Measurements from ENCODE around the gene DCUN1D2. TPM values are rescaled to one million over a fixed set of nuclear protein-coding genes. Genes with fewer than 3 reads are reported as not detected.

Gene DCUN1D2
- total RNA-seq, 1 donor from 2014 or later: 29.9 TPM

- Mint-ChIP-seq H3K27me3 (no peaks in the 10 kb centered on the region), H3K36me3 (ENCODE audit: low read depth) (no peaks in the 10 kb centered on the region), H3K4me3 (no peak overlapping the region), H3K4me1 (no peaks in the 10 kb centered on the region), H3K27ac (no peak overlapping the region), H3K9me3 (no peaks in the 10 kb centered on the region)
- no peak for DNase-seq
- intact Hi-C loops (cut with micrococcal nuclease): no loop called here
Observed at GRCh38 chr13:113430378-113431110, 60.0 kb downstream of the DCUN1D2 start.

GRCh38 chr13:113429608-113429985 is 60.9 kb downstream of the DCUN1D2 start:
- H3K27ac Mint-ChIP-seq: no peak overlapping the region
- intact Hi-C loops (cut with micrococcal nuclease): no loop called here
- no peaks in the 10 kb centered on the region for H3K4me1 Mint-ChIP-seq
- no peak overlapping the region for H3K4me3 Mint-ChIP-seq
- H3K27me3 Mint-ChIP-seq: no peaks in the 10 kb centered on the region
- H3K9me3 Mint-ChIP-seq: no peaks in the 10 kb centered on the region
- no peaks in the 10 kb centered on the region for H3K36me3 Mint-ChIP-seq (ENCODE audit: low read depth)
- no peak for DNase-seq

- H3K4me3 Mint-ChIP-seq: no peak overlapping the region
- no peak overlapping the region for H3K27ac Mint-ChIP-seq
- intact Hi-C loops (cut with micrococcal nuclease): no loop called here
- no peak for DNase-seq
- no peaks in the 10 kb centered on the region for H3K36me3 Mint-ChIP-seq (ENCODE audit: low read depth)
- no peaks in the 10 kb centered on the region for H3K4me1 Mint-ChIP-seq
- no peaks in the 10 kb centered on the region for H3K9me3 Mint-ChIP-seq
- no peaks in the 10 kb centered on the region for H3K27me3 Mint-ChIP-seq
Observed at GRCh38 chr13:113428871-113429607, 61.5 kb downstream of the DCUN1D2 start.

- no peak for DNase-seq
- intact Hi-C loops (cut with micrococcal nuclease): no loop called here
- Mint-ChIP-seq H3K27me3 (no peaks in the 10 kb centered on the region), H3K9me3 (no peaks in the 10 kb centered on the region), H3K27ac (no peak overlapping the region), H3K4me3 (no peak overlapping the region), H3K4me1 (no peaks in the 10 kb centered on the region), H3K36me3 (ENCODE audit: low read depth) (no peaks in the 10 kb centered on the region)
Observed at GRCh38 chr13:113428469-113428865, 62.0 kb downstream of the DCUN1D2 start.

- H3K36me3 Mint-ChIP-seq (ENCODE audit: low read depth): no peaks in the 10 kb centered on the region
- no peaks in the 10 kb centered on the region for H3K9me3 Mint-ChIP-seq
- H3K27me3 Mint-ChIP-seq: no peaks in the 10 kb centered on the region
- H3K27ac Mint-ChIP-seq: no peak overlapping the region
- no peak for DNase-seq
- no peak overlapping the region for H3K4me3 Mint-ChIP-seq
- intact Hi-C loops (cut with micrococcal nuclease): no loop called here
- no peaks in the 10 kb centered on the region for H3K4me1 Mint-ChIP-seq
Observed at GRCh38 chr13:113427562-113428468, 62.7 kb downstream of the DCUN1D2 start.

- Mint-ChIP-seq H3K36me3 (ENCODE audit: low read depth) (no peaks in the 10 kb centered on the region), H3K4me3 (no peak overlapping the region), H3K27ac (no peak overlapping the region), H3K27me3 (no peaks in the 10 kb centered on the region), H3K4me1 (no peaks in the 10 kb centered on the region), H3K9me3 (no peaks in the 10 kb centered on the region)
- no peak for DNase-seq
- intact Hi-C loops (cut with micrococcal nuclease): no loop called here
Observed at GRCh38 chr13:113426591-113426986, 63.9 kb downstream of the DCUN1D2 start.

GRCh38 chr13:113425941-113426590 is 64.4 kb downstream of the DCUN1D2 start:
- Mint-ChIP-seq H3K4me3 (no peak overlapping the region), H3K4me1 (no peaks in the 10 kb centered on the region), H3K9me3 (no peaks in the 10 kb centered on the region), H3K36me3 (ENCODE audit: low read depth) (no peaks in the 10 kb centered on the region), H3K27me3 (no peaks in the 10 kb centered on the region), H3K27ac (no peak overlapping the region)
- no peak for DNase-seq
- intact Hi-C loops (cut with micrococcal nuclease): no loop called here

- intact Hi-C loops (cut with micrococcal nuclease): no loop called here
- H3K4me3 Mint-ChIP-seq: no peak overlapping the region
Observed at GRCh38 chr13:113423520-113424163, 66.9 kb downstream of the DCUN1D2 start.

GRCh38 chr13:113422807-113423519 is 67.5 kb downstream of the DCUN1D2 start:
- Mint-ChIP-seq H3K9me3 (no peaks in the 10 kb centered on the region), H3K4me1 (no peaks in the 10 kb centered on the region)
- intact Hi-C loops (cut with micrococcal nuclease): no loop called here

More at GRCh38 chr13:113423520-113424163, 66.9 kb downstream of the DCUN1D2 start:
- no peak for DNase-seq
- Mint-ChIP-seq H3K27ac (no peak overlapping the region), H3K36me3 (ENCODE audit: low read depth) (no peaks in the 10 kb centered on the region), H3K9me3 (no peaks in the 10 kb centered on the region), H3K27me3 (no peaks in the 10 kb centered on the region), H3K4me1 (no peaks in the 10 kb centered on the region)

GRCh38 chr13:113421673-113422270 is 68.7 kb downstream of the DCUN1D2 start:
- Mint-ChIP-seq H3K27me3 (no peaks in the 10 kb centered on the region), H3K36me3 (ENCODE audit: low read depth) (no peaks in the 10 kb centered on the region), H3K9me3 (no peaks in the 10 kb centered on the region), H3K4me3 (no peak overlapping the region), H3K4me1 (no peaks in the 10 kb centered on the region), H3K27ac (no peak overlapping the region)
- intact Hi-C loops (cut with micrococcal nuclease): no loop called here
- DNase-seq: no peak

More at GRCh38 chr13:113422807-113423519, 67.5 kb downstream of the DCUN1D2 start:
- no peak for DNase-seq
- no peak overlapping the region for H3K4me3 Mint-ChIP-seq
- H3K36me3 Mint-ChIP-seq (ENCODE audit: low read depth): no peaks in the 10 kb centered on the region
- H3K27me3 Mint-ChIP-seq: no peaks in the 10 kb centered on the region
- no peak overlapping the region for H3K27ac Mint-ChIP-seq

- intact Hi-C loops (cut with micrococcal nuclease): no loop called here
- Mint-ChIP-seq H3K9me3 (no peaks in the 10 kb centered on the region), H3K4me1 (no peaks in the 10 kb centered on the region), H3K27ac (no peak overlapping the region), H3K4me3 (no peak overlapping the region), H3K36me3 (ENCODE audit: low read depth) (no peaks in the 10 kb centered on the region), H3K27me3 (no peaks in the 10 kb centered on the region)
- DNase-seq: no peak
Observed at GRCh38 chr13:113420833-113421600, 69.5 kb downstream of the DCUN1D2 start.

- no peaks in the 10 kb centered on the region for H3K9me3 Mint-ChIP-seq
- H3K4me1 Mint-ChIP-seq: no peaks in the 10 kb centered on the region
- H3K27ac Mint-ChIP-seq: no peak overlapping the region
- no peak for DNase-seq
- intact Hi-C loops (cut with micrococcal nuclease): no loop called here
- H3K36me3 Mint-ChIP-seq (ENCODE audit: low read depth): no peaks in the 10 kb centered on the region
- no peaks in the 10 kb centered on the region for H3K27me3 Mint-ChIP-seq
- no peak overlapping the region for H3K4me3 Mint-ChIP-seq
Observed at GRCh38 chr13:113420232-113420631, 70.3 kb downstream of the DCUN1D2 start.
